SK-N-SH treated with all-trans-retinoic acid at 6 μM for 48 hours (cell line): Measurements from ENCODE around the gene RCOR2.

Experiments used
- ARNTL ChIP-seq: fragments of 450-650 bp; formaldehyde crosslinking; IDR thresholded peaks from 2 replicates; pipeline ENCODE4 v1.5.0; 2020; ENCODE audit warnings: low read depth, mild to moderate bottlenecking, moderate library complexity, borderline replicate concordance
- CSDC2 ChIP-seq: fragments of 250-450 bp; sonication (Bioruptor Pico); IDR thresholded peaks from 2 replicates; pipeline ENCODE4 v1.5.0; 2020; ENCODE audit warnings: mild to moderate bottlenecking, moderate library complexity
- ESRRG ChIP-seq: fragments of 250-450 bp; sonication (Bioruptor Pico); IDR thresholded peaks from 2 replicates; pipeline ENCODE4 v1.6.1; 2021; ENCODE audit warnings: mild to moderate bottlenecking
- GLIS3 ChIP-seq: fragments of 250-450 bp; sonication (Bioruptor Pico); IDR thresholded peaks from 2 replicates; pipeline ENCODE4 v1.5.0; 2020; ENCODE audit warnings: mild to moderate bottlenecking, moderate library complexity
- ISL1 ChIP-seq: fragments of 250-450 bp; sonication (Bioruptor Pico); IDR thresholded peaks from 2 replicates; pipeline ENCODE4 v2.1.2; 2022; ENCODE audit warnings: mild to moderate bottlenecking, moderate library complexity
- PPARA ChIP-seq: fragments of 250-450 bp; sonication (Bioruptor Pico); IDR thresholded peaks from 2 replicates; pipeline ENCODE4 v1.5.0; 2020; ENCODE audit warnings: mild to moderate bottlenecking, borderline replicate concordance
- RARB ChIP-seq: fragments of 250-450 bp; sonication (Bioruptor Pico); IDR thresholded peaks from 2 replicates; pipeline ENCODE4 v1.8.0; 2021; ENCODE audit warnings: mild to moderate bottlenecking, moderate library complexity
- SNAI2 ChIP-seq: fragments of 250-450 bp; sonication (Bioruptor Pico); IDR thresholded peaks from 2 replicates; pipeline ENCODE4 v1.5.0; 2020; ENCODE audit warnings: mild to moderate bottlenecking, moderate library complexity
- TCF4 ChIP-seq: fragments of 250-450 bp; sonication (Bioruptor Pico); IDR thresholded peaks from 2 replicates; pipeline ENCODE4 v1.8.0; 2021; ENCODE audit warnings: mild to moderate bottlenecking, moderate library complexity, borderline replicate concordance
- TOX ChIP-seq: fragments of 250-450 bp; sonication (Bioruptor Pico); IDR thresholded peaks from 2 replicates; pipeline ENCODE4 v1.8.0; 2021; ENCODE audit warnings: mild to moderate bottlenecking, moderate library complexity, borderline replicate concordance
- ZFP3 ChIP-seq: fragments of 250-450 bp; sonication (Bioruptor Pico); IDR thresholded peaks from 2 replicates; pipeline ENCODE4 v1.5.0; 2020; ENCODE audit warnings: mild to moderate bottlenecking, moderate library complexity
- ZFP30 ChIP-seq: fragments of 450-650 bp; formaldehyde crosslinking; IDR thresholded peaks from 2 replicates; pipeline ENCODE4 v1.5.0; 2022; ENCODE audit warnings: mild to moderate bottlenecking, moderate library complexity
- ZNF8 ChIP-seq: fragments of 450-650 bp; formaldehyde crosslinking; IDR thresholded peaks from 2 replicates; pipeline ENCODE4 v1.5.0; 2020; ENCODE audit warnings: mild to moderate bottlenecking, moderate library complexity
- TF ChIP-seq, protein P1 (sequence below): fragments of 250-450 bp; sonication (Bioruptor Pico); IDR thresholded peaks from 2 replicates; pipeline ENCODE4 v1.5.1; 2020; ENCODE audit warnings: low read depth, mild to moderate bottlenecking, moderate library complexity

DNA sequence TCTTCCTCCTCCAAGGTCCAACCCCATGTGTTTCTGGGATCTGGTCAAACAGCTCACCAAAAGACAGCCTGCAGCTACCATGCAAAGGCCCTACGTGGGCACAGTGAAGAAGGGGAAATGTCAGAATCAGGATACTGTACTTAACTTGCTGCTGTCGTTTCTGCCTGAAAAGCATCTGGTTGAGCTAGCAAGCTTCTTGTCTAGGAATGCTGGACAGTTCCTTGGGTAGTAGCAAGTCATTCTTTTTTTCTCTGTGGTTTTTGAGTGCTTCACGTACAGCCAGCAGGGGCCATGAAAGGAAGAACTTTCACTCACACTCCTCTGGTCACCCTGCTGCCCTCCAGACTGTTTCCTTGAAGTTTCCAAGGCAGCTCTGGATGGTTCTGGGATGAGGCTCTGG, 24.7 kb downstream of the RCOR2 start:
- TF ChIP-seq, protein P1, sequence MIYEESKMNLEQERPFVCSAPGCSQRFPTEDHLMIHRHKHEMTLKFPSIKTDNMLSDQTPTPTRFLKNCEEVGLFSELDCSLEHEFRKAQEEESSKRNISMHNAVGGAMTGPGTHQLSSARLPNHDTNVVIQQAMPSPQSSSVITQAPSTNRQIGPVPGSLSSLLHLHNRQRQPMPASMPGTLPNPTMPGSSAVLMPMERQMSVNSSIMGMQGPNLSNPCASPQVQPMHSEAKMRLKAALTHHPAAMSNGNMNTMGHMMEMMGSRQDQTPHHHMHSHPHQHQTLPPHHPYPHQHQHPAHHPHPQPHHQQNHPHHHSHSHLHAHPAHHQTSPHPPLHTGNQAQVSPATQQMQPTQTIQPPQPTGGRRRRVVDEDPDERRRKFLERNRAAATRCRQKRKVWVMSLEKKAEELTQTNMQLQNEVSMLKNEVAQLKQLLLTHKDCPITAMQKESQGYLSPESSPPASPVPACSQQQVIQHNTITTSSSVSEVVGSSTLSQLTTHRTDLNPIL, result no peak
- TF ChIP-seq GLIS3 (no peak), ESRRG (CRISPR knock-in tag) (no peak), ARNTL (CRISPR knock-in tag) (no peak), ISL1 (CRISPR knock-in tag) (no peak), CSDC2 (CRISPR knock-in tag) (no peak), PPARA (CRISPR knock-in tag) (no peak), TOX (CRISPR knock-in tag) (no peak), ZFP30 (CRISPR knock-in tag) (no peak), ZNF8 (CRISPR knock-in tag) (no peak), ZFP3 (CRISPR knock-in tag) (no peak), SNAI2 (CRISPR knock-in tag) (no peak), TCF4 (CRISPR knock-in tag) (no peak), RARB (no peak)
